WTC11 (cell line): ENCODE results near the gene SETD3.

Source experiments
- CREM ChIP-seq: sonication (generic); formaldehyde crosslinking; IDR thresholded peaks from 2 replicates; pipeline ENCODE4 v1.8.1; 2022; ENCODE audit warnings: mild to moderate bottlenecking, missing genetic modification reagents, moderate library complexity
- CTCF ChIP-seq: fragments of 200-600 bp; IDR thresholded peaks from 2 replicates; pipeline ENCODE4 v1.8.0; 2022; ENCODE audit warnings: antibody characterized with exemption
- ESRRA ChIP-seq: sonication (generic); formaldehyde crosslinking; IDR thresholded peaks from 2 replicates; pipeline ENCODE4 v1.8.1; 2022; ENCODE audit warnings: mild to moderate bottlenecking, missing genetic modification reagents, borderline replicate concordance
- GABPB1 ChIP-seq: sonication (generic); formaldehyde crosslinking; IDR thresholded peaks from 2 replicates; pipeline ENCODE4 v1.8.1; 2023; ENCODE audit warnings: mild to moderate bottlenecking, missing genetic modification reagents
- MAX ChIP-seq: sonication (generic); formaldehyde crosslinking; IDR thresholded peaks from 2 replicates; pipeline ENCODE4 v1.8.0; 2022; ENCODE audit warnings: mild to moderate bottlenecking, missing genetic modification reagents
- NR2C2 ChIP-seq: sonication (generic); formaldehyde crosslinking; IDR thresholded peaks from 2 replicates; pipeline ENCODE4 v1.8.0; 2022; ENCODE audit warnings: mild to moderate bottlenecking, missing genetic modification reagents
- USF1 ChIP-seq: sonication (generic); formaldehyde crosslinking; IDR thresholded peaks from 2 replicates; pipeline ENCODE4 v1.8.0; 2022; ENCODE audit warnings: mild to moderate bottlenecking, missing genetic modification reagents
- ZNF423 ChIP-seq: fragments of 250-450 bp; sonication (Bioruptor Pico); IDR thresholded peaks from 2 replicates; pipeline ENCODE4 v2.1.2; 2022; ENCODE audit warnings: mild to moderate bottlenecking, moderate library complexity

- TF ChIP-seq NR2C2 (no peak), CTCF (no peak), CREM (CRISPR knock-in tag) (no peak), USF1 (CRISPR knock-in tag) (no peak), MAX (CRISPR knock-in tag) (no peak), ZNF423 (CRISPR knock-in tag) (no peak), ESRRA (CRISPR knock-in tag) (no peak), GABPB1 (CRISPR knock-in tag) (no peak)
Observed at GRCh38 chr14:99410019-99410418, 70.6 kb downstream of the SETD3 start.
